Measurements from ENCODE around the gene LCAT.
A peak's percentile ranks its signal among the peaks of the same experiment; 100 is the strongest.

Gene LCAT

DNA sequence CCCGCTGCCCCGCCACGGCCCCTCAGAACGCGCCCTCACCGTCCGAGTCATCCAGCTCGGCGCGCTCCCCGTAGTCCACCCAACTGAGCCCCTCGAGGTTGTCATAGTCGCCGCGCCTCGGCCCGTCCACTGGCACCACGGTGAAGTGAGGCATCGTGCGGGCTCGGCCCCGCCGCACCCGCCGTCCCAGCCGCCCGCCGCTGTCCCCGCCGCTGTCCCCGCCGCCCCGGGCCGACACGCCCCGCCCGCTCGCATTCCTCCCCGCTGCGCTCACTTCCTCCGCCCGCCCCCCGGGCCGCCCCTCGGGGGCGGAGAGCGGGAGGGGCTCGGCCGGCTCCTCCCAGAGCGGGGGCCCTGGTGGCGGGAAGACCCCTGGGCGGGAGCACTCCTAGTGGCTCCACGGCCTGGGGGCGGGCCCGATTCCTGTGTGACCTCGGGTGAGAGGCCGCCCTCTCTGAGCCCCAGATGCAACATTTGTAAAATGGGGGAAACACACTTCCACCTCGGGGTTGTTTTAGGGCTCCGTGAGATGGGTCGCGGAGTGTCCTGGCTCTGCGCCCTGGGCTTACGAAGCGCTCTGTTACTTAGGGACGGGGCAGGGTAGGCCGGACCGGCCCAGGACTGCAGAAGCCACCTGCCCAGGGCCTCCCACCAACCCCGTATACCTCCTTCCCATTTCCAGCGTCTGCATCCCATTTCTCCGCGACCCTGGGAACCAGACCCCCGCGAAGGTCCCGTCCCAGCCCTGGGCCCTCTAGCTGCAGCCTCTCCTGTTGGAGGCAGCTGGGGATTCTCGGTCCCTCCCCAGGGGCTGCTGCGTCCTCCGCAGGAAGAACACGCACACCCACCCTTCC lies 24.7 kb upstream of the LCAT start, which contains the start of gene SLC12A4:
Gene SLC12A4, minus strand, starts transcription at position 238 of the 854 bp plus-strand sequence. Its CDS starts 84 bp downstream, at position 154.
- peak; percentile 42 for DNase-seq (ENCODE audit: low spot score)

- DNase-seq (ENCODE audit: low spot score) = no peak
These were observed 24.1 kb upstream of the LCAT start for GRCh38 chr16:67967958-67968399.

GRCh38 chr16:67967183-67967957 lies 23.4 kb upstream of the LCAT start:
- DNase-seq (ENCODE audit: low spot score) = no peak

DNA sequence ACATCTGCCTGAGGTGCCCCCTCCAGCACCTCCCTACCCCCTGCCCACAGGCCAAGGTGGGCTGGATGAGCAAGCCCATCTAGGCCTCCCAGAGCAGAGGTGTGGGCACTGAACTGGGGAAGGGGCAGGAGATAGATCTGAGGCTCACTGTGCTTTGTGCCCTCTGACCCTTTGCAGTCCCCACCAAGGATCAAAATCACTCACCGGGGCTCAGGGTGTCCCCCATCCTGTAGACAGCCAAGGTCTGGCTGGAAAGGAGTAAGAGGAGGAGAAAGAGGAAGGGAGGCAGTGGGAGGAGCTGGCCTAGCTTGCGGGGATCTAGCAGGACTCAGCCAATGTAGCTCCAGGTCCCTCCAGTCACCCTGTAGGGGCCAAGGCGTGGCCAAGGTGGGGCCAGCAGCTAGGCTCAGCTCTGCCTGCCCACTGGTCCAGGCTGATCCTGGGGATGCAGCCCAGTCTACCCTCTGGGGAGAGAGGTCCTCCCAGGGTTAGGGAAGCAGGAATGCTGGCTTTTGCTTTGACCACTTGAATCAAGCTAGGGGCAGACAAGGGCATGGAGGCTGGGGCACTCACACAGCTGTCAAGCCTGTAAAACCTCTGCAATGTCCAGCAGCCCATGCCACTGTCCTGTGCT lies 22.7 kb upstream of the LCAT start:
- DNase-seq (ENCODE audit: low spot score) = no peak

DNA sequence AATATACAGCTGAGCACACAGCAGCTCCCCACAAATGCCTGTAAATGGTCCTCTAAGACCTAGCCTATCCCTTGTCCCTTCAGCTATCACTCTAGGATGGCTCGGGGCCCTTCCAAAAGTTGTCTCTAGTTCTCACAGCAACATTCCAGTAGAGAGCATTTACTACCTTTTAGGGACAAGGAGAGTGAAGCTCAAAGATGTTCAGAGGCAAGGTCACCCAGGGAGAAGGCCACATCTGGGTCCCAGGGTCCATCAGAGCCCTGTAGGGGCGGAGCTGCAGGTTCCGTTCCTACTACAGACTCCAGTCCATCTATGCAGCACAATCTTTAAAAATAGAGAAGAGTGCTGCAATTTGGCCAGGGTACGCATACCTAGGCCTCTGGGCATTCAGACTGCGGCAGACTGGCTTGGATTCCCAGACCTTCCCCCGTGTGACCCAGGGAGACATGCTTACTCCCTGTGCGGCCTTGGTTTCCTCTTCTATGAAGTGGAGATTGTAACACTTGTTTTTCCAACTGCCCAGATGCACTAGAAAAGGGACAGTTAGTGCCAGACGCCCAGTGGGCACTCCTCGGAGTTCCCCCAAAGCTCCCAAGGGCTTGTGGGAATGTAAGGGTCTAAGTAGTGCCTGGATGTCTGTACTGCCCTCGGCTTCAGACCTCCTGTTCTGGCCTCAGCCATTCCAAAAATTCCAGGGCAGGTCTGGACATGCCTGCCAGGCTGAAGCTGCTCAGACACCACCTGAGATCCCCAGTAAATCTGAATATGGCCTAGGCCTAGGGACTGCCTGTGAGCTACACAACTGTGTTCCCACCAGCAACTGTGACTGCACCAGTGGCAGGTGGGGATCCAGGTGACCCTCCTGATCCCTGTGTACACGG lies 22.0 kb upstream of the LCAT start:
- DNase-seq (ENCODE audit: low spot score) = no peak

GRCh38 chr16:67964477-67965131 lies 20.7 kb upstream of the LCAT start:
- no peak for DNase-seq (ENCODE audit: low spot score)

DNA sequence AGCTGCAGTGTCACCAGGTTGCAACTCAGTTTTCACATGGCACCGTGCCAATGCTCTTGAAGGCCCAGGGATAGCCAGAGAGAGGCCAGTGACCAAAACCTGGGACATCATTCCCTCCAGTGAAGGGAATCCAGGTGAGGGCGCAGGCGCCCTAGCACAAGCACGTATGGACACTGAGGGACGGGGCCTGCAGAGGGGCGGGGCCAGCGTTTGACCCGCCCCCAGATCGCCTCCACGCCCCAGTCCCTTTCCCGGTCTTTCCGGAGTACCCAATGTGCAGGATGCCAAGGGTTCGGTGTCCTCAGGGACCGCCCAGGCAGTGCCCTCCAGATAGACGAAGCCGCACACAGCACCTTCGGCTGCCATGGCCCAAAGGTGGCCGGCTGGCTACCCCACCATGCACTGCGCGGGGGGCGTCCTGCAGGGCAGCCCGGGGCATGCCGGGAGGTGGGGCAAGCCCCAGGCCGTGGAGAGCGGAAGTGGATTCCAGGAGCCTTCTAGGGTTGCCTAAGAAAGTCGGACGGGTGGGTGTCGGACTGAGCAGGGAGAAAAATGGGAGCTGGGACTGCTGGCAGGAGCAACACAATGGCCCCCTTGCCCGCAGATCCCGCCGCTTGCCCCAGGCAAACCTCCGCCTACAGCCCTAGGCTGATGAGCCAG lies 19.9 kb upstream of the LCAT start:
- no peak for DNase-seq (ENCODE audit: low spot score)

- DNase-seq (ENCODE audit: low spot score) = no peak
These were observed 19.4 kb upstream of the LCAT start for GRCh38 chr16:67963292-67963661.

DNA sequence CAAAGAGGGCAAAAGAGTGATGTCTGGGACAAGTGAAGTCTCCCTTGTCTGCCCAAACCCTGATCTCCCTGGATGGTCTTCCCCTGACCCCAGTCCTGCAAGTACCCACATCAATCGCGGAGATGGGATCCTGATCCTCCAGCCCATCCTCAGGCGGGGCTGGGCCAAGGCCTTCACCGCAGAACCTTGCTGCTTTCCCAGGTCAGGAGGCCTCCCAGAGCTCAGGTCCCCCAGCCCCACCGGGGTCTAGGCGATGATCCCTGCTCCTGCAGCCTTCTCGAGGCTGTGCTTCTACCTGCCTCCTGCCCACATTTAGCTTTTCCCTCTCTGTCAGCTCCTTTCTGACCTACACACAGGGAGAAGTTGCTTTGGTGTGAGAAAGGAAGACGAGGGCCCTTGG lies 18.2 kb upstream of the LCAT start:
- DNase-seq (ENCODE audit: low spot score) = no peak

DNA sequence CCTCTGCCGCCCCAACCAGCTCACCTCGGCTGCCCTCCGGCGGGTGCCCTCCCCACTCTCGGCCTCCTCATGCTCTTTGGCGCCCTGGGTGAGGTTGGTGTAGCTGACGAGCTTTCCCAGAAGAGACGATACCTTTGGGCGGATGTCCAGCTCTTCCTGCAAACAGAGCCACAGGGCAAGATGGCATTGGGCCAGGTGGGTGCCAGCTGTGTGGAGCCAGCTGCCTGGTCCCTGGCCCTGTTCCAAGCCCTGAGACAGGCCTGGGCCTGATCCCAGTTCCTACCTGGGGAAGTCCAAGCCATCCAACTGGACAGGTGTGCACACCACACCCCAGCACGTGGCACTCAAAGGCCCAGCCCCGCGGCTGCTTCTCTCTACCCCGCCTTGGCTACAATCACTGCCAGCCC lies 17.6 kb upstream of the LCAT start:
- DNase-seq (ENCODE audit: low spot score) = no peak

GRCh38 chr16:67959536-67960329 lies 15.8 kb upstream of the LCAT start:
- no peak for DNase-seq (ENCODE audit: low spot score)

- DNase-seq (ENCODE audit: low spot score) = no peak
These were observed 13.7 kb upstream of the LCAT start for GRCh38 chr16:67957622-67958021.

DNA sequence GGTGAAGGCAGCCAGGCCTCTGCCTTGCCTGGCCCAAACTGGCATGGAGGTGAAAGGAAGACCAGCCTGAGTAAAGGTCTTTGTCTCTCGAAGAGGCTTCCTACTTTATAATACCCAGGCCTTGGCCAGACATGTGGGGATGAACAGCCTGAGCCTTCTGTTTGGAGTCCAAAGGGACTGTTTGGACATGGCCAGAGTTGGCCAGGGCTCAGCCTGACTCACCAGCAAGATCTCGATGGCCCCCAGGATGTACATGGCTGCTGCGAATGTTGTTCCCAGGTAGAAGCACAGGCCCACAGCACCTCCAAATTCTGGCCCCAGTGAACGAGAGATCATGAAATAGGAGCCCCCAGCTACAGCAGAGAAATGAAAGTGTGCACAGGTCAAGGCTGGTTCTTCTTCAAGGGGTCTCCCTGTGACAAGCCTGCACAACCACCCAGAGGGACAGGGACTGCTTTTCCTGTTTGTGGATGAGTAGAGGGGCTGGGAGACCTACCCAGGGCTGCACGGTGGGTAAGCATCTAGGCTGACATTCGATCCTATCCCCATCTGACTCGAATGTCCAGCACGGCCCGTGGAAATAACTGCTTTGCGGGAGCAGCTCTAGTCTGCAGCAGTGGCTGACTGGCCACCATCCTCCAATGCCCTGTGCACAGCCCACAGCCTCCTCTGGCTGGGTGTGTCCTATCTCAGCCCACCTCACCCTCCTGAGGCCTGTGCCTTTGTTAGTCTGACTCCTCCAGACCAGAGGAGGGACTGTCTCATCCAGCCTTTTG lies 10.7 kb upstream of the LCAT start:
- no peak for DNase-seq (ENCODE audit: low spot score)

DNA sequence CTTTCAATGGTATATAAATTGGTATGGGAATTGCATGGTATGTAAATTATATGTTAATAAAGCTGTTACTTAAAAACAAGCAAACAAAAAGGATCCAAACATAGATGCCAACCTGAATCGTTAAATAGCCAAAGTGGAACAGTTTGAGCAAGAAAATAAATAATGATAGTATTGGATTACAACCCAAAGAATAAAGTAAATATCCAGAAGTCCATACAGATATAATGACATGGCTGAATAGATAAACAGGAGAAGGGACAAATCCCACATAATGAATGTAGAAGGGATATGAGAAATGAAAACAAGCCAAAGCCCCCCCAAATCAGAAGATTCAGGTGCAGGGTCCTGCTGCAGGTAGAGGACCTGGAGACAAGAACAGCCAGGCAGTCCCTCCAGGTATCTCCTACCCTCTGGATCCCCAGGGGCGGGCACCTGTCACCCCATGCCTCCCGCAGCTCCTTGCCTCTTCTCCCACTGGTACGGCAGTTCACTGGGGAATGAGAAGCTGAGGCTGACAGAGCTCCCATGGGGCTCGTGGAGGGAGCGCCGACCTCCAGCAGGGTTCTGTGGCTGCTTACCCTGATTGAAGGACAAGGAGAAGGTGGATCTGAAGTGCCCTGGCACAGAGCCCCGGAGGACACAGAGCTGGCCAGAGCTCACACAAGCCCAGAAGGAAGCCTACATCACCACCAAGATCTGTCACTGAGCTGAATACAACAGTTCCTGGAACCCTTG lies 9.9 kb upstream of the LCAT start:
- no peak for DNase-seq (ENCODE audit: low spot score)

- DNase-seq (ENCODE audit: low spot score) = peak; percentile 92
These were observed 7.6 kb upstream of the LCAT start for GRCh38 chr16:67951485-67951884.

GRCh38 chr16:67950335-67950843 lies 6.5 kb upstream of the LCAT start:
- DNase-seq (ENCODE audit: low spot score) = no peak

- DNase-seq (ENCODE audit: low spot score) = no peak
These were observed 5.7 kb upstream of the LCAT start for GRCh38 chr16:67949645-67950044.

DNA sequence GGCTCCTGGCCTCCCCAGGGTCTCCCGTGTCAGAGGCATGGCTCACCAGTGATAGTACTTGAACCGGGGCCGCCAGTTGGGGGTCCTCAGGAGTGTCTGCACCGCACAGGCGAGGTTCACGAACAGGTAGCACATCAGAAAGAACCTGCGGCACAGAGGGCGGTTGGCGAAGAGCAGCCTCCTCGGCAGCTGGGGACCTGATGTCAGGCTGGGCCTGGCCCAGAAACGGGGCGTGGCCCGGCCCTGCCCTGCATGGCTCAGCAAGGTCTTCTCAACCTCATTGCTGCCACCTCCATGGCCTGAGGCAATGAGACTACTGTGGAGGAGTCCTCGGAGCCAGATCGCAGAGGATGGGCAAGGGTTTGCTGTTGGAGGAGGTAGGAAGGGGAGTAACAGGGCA lies 4.1 kb upstream of the LCAT start:
- no peak for DNase-seq (ENCODE audit: low spot score)

All from putamen (tissue), 1 donor.